ENCODE results near the gene DAB2. TPM values are rescaled to one million over a fixed set of nuclear protein-coding genes. Genes with fewer than 3 reads are reported as not detected.
"Not testable (repeated sequence)": the region's sequence is repeated elsewhere in the genome, so short reads cannot be mapped to it uniquely, and the experiment has no call there.

DAB2 gene
- total RNA-seq, 1 experiment from 2014 or later = 135 TPM

- Mint-ChIP-seq H3K27ac (ENCODE audit: unreplicated experiment) (no peak overlapping the region), H3K9me3 (ENCODE audit: unreplicated experiment) (no peaks in the 10 kb centered on the region), H3K4me1 (ENCODE audit: low read depth, unreplicated experiment) (peaks cover 37% of the 10 kb centered on the region), H3K4me3 (ENCODE audit: unreplicated experiment) (no peak overlapping the region), H3K27me3 (ENCODE audit: insufficient read depth, unreplicated experiment) (no peaks in the 10 kb centered on the region), H3K36me3 (ENCODE audit: insufficient read depth, unreplicated experiment) (peaks cover 58% of the 10 kb centered on the region)
- Histone ChIP-seq H3K4me3 (ENCODE audit: low read depth, low read length) (no peak overlapping the region), H3K27me3 (replicated peaks; ENCODE audit: control insufficient read depth, insufficient read depth, low read length) (no peaks in the 10 kb centered on the region), H3K9me3 (no peaks in the 10 kb centered on the region), H3K4me1 (peaks cover 55% of the 10 kb centered on the region), H3K36me3 (ENCODE audit: control insufficient read depth, insufficient read depth, low read length) (no peaks in the 10 kb centered on the region)
- no TSS peak for BruUV-seq (replicated peaks)
- DNase-seq = no peak
- intact Hi-C loops (cut with micrococcal nuclease; ENCODE audit: unreplicated experiment) = no loop called here
- TF ChIP-seq CTCF (IDR thresholded peaks at IDR 0.05; ENCODE audit: insufficient read depth in 1 of 2, low read depth in 1 of 2, low read length in 1 of 2, severe bottlenecking in 1 of 2, unreplicated experiment in 1 of 2) = no peak
- POLR2A ChIA-PET = no interaction called here
- CTCF ChIA-PET = interaction anchor here (1.3 kb wide), 1 partner anchor 10 kb away, joined by 3 read pairs; no protein-coding TSS in a partner anchor
Measured at GRCh38 chr5:39411061-39411460, 13.7 kb downstream of the DAB2 start.

GRCh38 chr5:39409033-39409432 lies 15.7 kb downstream of the DAB2 start:
- no peak for DNase-seq
- no peaks in the 10 kb centered on the region for H3K27me3 Mint-ChIP-seq (ENCODE audit: insufficient read depth, unreplicated experiment)
- no TSS peak for BruUV-seq (replicated peaks)
- no peak overlapping the region for H3K4me3 Mint-ChIP-seq (ENCODE audit: unreplicated experiment)
- no peaks in the 10 kb centered on the region for H3K9me3 ChIP-seq
- H3K9me3 Mint-ChIP-seq (ENCODE audit: unreplicated experiment) = no peaks in the 10 kb centered on the region
- H3K27me3 ChIP-seq (replicated peaks; ENCODE audit: control insufficient read depth, insufficient read depth, low read length) = no peaks in the 10 kb centered on the region
- intact Hi-C loops (cut with micrococcal nuclease; ENCODE audit: unreplicated experiment) = no loop called here
- H3K4me1 Mint-ChIP-seq (ENCODE audit: low read depth, unreplicated experiment) = peaks cover 33% of the 10 kb centered on the region
- peaks cover 70% of the 10 kb centered on the region for H3K36me3 Mint-ChIP-seq (ENCODE audit: insufficient read depth, unreplicated experiment)
- H3K36me3 ChIP-seq (ENCODE audit: control insufficient read depth, insufficient read depth, low read length) = no peaks in the 10 kb centered on the region
- H3K4me3 ChIP-seq (ENCODE audit: low read depth, low read length) = no peak overlapping the region
- H3K27ac Mint-ChIP-seq (ENCODE audit: unreplicated experiment) = no peak overlapping the region
- H3K4me1 ChIP-seq = peaks cover 44% of the 10 kb centered on the region
- POLR2A ChIA-PET = no interaction called here
- CTCF ChIA-PET = no interaction called here
- TF ChIP-seq CTCF (IDR thresholded peaks at IDR 0.05; ENCODE audit: insufficient read depth in 1 of 2, low read depth in 1 of 2, low read length in 1 of 2, severe bottlenecking in 1 of 2, unreplicated experiment in 1 of 2) = no peak

- POLR2A ChIA-PET = no interaction called here
Measured at GRCh38 chr5:39405083-39405843, 19.5 kb downstream of the DAB2 start.

GRCh38 chr5:39403761-39404160 lies 21.0 kb downstream of the DAB2 start:
- BruUV-seq (replicated peaks) = not testable (repeated sequence)

More at GRCh38 chr5:39405083-39405843, 19.5 kb downstream of the DAB2 start:
- intact Hi-C loops (cut with micrococcal nuclease; ENCODE audit: unreplicated experiment) = no loop called here
- no peak overlapping the region for H3K27ac Mint-ChIP-seq (ENCODE audit: unreplicated experiment)
- H3K4me1 Mint-ChIP-seq (ENCODE audit: low read depth, unreplicated experiment) = peaks cover 15% of the 10 kb centered on the region
- H3K9me3 Mint-ChIP-seq (ENCODE audit: unreplicated experiment) = no peaks in the 10 kb centered on the region
- Histone ChIP-seq H3K27me3 (replicated peaks; ENCODE audit: control insufficient read depth, insufficient read depth, low read length) (no peaks in the 10 kb centered on the region), H3K9me3 (no peaks in the 10 kb centered on the region), H3K4me3 (ENCODE audit: low read depth, low read length) (no peak overlapping the region), H3K4me1 (peaks cover 42% of the 10 kb centered on the region), H3K36me3 (ENCODE audit: control insufficient read depth, insufficient read depth, low read length) (no peaks in the 10 kb centered on the region)
- peaks cover 80% of the 10 kb centered on the region for H3K36me3 Mint-ChIP-seq (ENCODE audit: insufficient read depth, unreplicated experiment)
- no peak overlapping the region for H3K4me3 Mint-ChIP-seq (ENCODE audit: unreplicated experiment)
- no peaks in the 10 kb centered on the region for H3K27me3 Mint-ChIP-seq (ENCODE audit: insufficient read depth, unreplicated experiment)
- TF ChIP-seq CTCF (IDR thresholded peaks at IDR 0.05; ENCODE audit: insufficient read depth in 1 of 2, low read depth in 1 of 2, low read length in 1 of 2, severe bottlenecking in 1 of 2, unreplicated experiment in 1 of 2) = no peak
- CTCF ChIA-PET = no interaction called here
- DNase-seq = no peak
- no TSS peak for BruUV-seq (replicated peaks)

GRCh38 chr5:39402140-39402539 lies 22.6 kb downstream of the DAB2 start:
- Mint-ChIP-seq H3K36me3 (ENCODE audit: insufficient read depth, unreplicated experiment) (peaks cover 80% of the 10 kb centered on the region), H3K4me3 (ENCODE audit: unreplicated experiment) (peak overlapping the region; percentile 63), H3K4me1 (ENCODE audit: low read depth, unreplicated experiment) (peaks cover 29% of the 10 kb centered on the region), H3K27ac (ENCODE audit: unreplicated experiment) (peak overlapping the region; percentile 66)
- H3K36me3 ChIP-seq (ENCODE audit: control insufficient read depth, insufficient read depth, low read length); H3K27me3 Mint-ChIP-seq (ENCODE audit: insufficient read depth, unreplicated experiment); BruUV-seq (replicated peaks); H3K4me3 ChIP-seq (ENCODE audit: low read depth, low read length); intact Hi-C loops (cut with micrococcal nuclease; ENCODE audit: unreplicated experiment); H3K9me3 Mint-ChIP-seq (ENCODE audit: unreplicated experiment); H3K9me3 ChIP-seq; DNase-seq; H3K27me3 ChIP-seq (replicated peaks; ENCODE audit: control insufficient read depth, insufficient read depth, low read length): not testable (repeated sequence)
- CTCF ChIA-PET = interaction anchor here (1.1 to 4.5 kb wide), 4 partner anchors 9 to 145 kb away, joined by 3 to 26 read pairs (median 16); partner anchors contain the start of gene DAB2
- POLR2A ChIA-PET = interaction anchor here (3.9 kb wide), 1 partner anchor 22 kb away, joined by 63 read pairs; the partner anchor contains the start of gene DAB2
- H3K4me1 ChIP-seq = peaks cover 50% of the 10 kb centered on the region

More at GRCh38 chr5:39403761-39404160, 21.0 kb downstream of the DAB2 start:
- H3K36me3 ChIP-seq (ENCODE audit: control insufficient read depth, insufficient read depth, low read length); POLR2A ChIA-PET; H3K4me3 Mint-ChIP-seq (ENCODE audit: unreplicated experiment); H3K27me3 Mint-ChIP-seq (ENCODE audit: insufficient read depth, unreplicated experiment); H3K27me3 ChIP-seq (replicated peaks; ENCODE audit: control insufficient read depth, insufficient read depth, low read length); DNase-seq; H3K27ac Mint-ChIP-seq (ENCODE audit: unreplicated experiment); H3K4me3 ChIP-seq (ENCODE audit: low read depth, low read length); H3K9me3 ChIP-seq; intact Hi-C loops (cut with micrococcal nuclease; ENCODE audit: unreplicated experiment); H3K9me3 Mint-ChIP-seq (ENCODE audit: unreplicated experiment); CTCF ChIA-PET: not testable (repeated sequence)
- peaks cover 44% of the 10 kb centered on the region for H3K4me1 ChIP-seq
- peaks cover 17% of the 10 kb centered on the region for H3K4me1 Mint-ChIP-seq (ENCODE audit: low read depth, unreplicated experiment)
- H3K36me3 Mint-ChIP-seq (ENCODE audit: insufficient read depth, unreplicated experiment) = peaks cover 83% of the 10 kb centered on the region
